ENCODE measurements around the gene HEXD.

DNA sequence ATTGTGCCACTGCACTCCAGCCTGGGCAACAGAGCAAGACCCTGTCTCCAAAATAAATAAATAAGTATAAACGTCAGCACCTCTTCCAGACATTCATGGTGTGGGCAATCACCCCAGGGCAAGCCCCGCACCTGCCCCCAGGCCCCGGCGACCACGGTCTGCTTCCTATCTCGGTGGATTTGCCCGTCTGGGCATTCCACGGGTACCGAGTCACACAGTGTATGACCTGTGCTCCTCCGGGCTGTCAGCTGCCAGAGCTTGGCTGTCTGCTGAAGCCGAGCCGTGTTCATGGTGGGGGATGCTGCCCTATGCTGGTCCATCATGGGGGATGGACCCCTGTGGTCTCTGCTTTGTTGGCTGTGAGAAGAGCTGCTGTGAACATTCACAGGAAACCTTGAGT, 17.0 kb downstream of the HEXD start:
- TF ChIP-seq CTCF (IDR thresholded peaks at IDR 0.05) (no peak), POLR2A (IDR thresholded peaks at IDR 0.05) (no peak)

Measured in esophagus squamous epithelium (tissue), 4 donors.